Astrocyte (in vitro differentiated cells and primary cell): Measurements from ENCODE around the gene NLRC4. TPM values are rescaled to one million over a fixed set of nuclear protein-coding genes. Genes with fewer than 3 reads are reported as not detected.

ENCODE experiments used
- DNase-seq: peaks from one replicate; pipeline ENCODE4 v3.0.0-alpha.2; 2010; ENCODE audit warnings: low read depth
- FAIRE-seq: peaks from 2 replicates; lab custom pipeline; 2011; peaks lifted over from hg19 to GRCh38; lab: Jason Lieb, UNC
- H2AFZ ChIP-seq: 2 replicates; pipeline ENCODE4 v1.6.0; 2012; ENCODE audit warnings: low read depth, low read length, inconsistent platforms
- H3K27ac ChIP-seq: 2 replicates; pipeline ENCODE4 v1.5.1; 2011; ENCODE audit warnings: low read depth, low read length, inconsistent platforms
- H3K27me3 ChIP-seq: 2 replicates; pipeline ENCODE4 v1.6.0; 2011; ENCODE audit warnings: low read length, inconsistent platforms; ENCODE audit not compliant: insufficient read depth
- H3K36me3 ChIP-seq: 2 replicates; pipeline ENCODE4 v1.5.1; 2011; ENCODE audit warnings: low read length, inconsistent platforms; ENCODE audit not compliant: insufficient read depth
- H3K4me1 ChIP-seq: 2 replicates; pipeline ENCODE4 v1.5.1; 2011; ENCODE audit warnings: low read length, inconsistent platforms; ENCODE audit not compliant: insufficient read depth
- H3K4me2 ChIP-seq: 2 replicates; pipeline ENCODE4 v1.6.0; 2012; ENCODE audit warnings: low read length, inconsistent platforms
- H3K4me3 ChIP-seq: 2 replicates; pipeline ENCODE4 v1.5.1; 2011; ENCODE audit warnings: low read depth, mild to moderate bottlenecking, low read length, inconsistent platforms; ENCODE audit not compliant: insufficient read depth
- H3K79me2 ChIP-seq: 2 replicates; pipeline ENCODE4 v1.6.0; 2012; ENCODE audit warnings: mild to moderate bottlenecking, low read length, inconsistent platforms; ENCODE audit not compliant: insufficient read depth
- H3K9ac ChIP-seq: 2 replicates; pipeline ENCODE4 v1.6.0; 2012; ENCODE audit warnings: mild to moderate bottlenecking, low read length, inconsistent platforms
- H3K9me3 ChIP-seq: 2 replicates; pipeline ENCODE4 v1.5.1; 2012; ENCODE audit warnings: low read depth, mild to moderate bottlenecking, low read length, inconsistent platforms; ENCODE audit not compliant: insufficient read depth
- H4K20me1 ChIP-seq: 2 replicates; pipeline ENCODE4 v1.6.0; 2012; ENCODE audit warnings: low read length, inconsistent platforms; ENCODE audit not compliant: insufficient read depth
- H3K27ac Mint-ChIP-seq: one replicate; pipeline ENCODE4 v1.8.0; 2021; ENCODE audit warnings: mild to moderate bottlenecking, mixed read lengths; ENCODE audit not compliant: unreplicated experiment
- H3K27me3 Mint-ChIP-seq: one replicate; pipeline ENCODE4 v1.8.0; 2021; ENCODE audit warnings: low read depth, mixed read lengths; ENCODE audit not compliant: unreplicated experiment
- H3K36me3 Mint-ChIP-seq: one replicate; pipeline ENCODE4 v1.8.0; 2021; ENCODE audit warnings: low read depth, mixed read lengths; ENCODE audit not compliant: unreplicated experiment
- H3K4me1 Mint-ChIP-seq: one replicate; pipeline ENCODE4 v1.8.0; 2021; ENCODE audit warnings: low read depth, mixed read lengths; ENCODE audit not compliant: unreplicated experiment
- H3K4me3 Mint-ChIP-seq: one replicate; pipeline ENCODE4 v1.8.0; 2021; ENCODE audit warnings: mild to moderate bottlenecking, moderate library complexity, mixed read lengths; ENCODE audit not compliant: unreplicated experiment
- H3K9me3 Mint-ChIP-seq: one replicate; pipeline ENCODE4 v1.8.0; 2021; ENCODE audit warnings: mild to moderate bottlenecking, mixed read lengths; ENCODE audit not compliant: unreplicated experiment
- EZH2 ChIP-seq: IDR thresholded peaks from 2 replicates; pipeline ENCODE4 v1.6.1; 2012; ENCODE audit warnings: mild to moderate bottlenecking, low read length, inconsistent platforms; ENCODE audit not compliant: insufficient read depth
- total RNA-seq: library from RNA; stranded (reverse); gene quantifications from 2 replicates; pipeline ENCODE4 v1.2.1, GENCODE V29; 2021
- TF ChIP-seq, protein P1 (sequence below): IDR thresholded peaks from 2 replicates; pipeline ENCODE4 v1.5.1; 2011; ENCODE audit warnings: low read depth, mild to moderate bottlenecking, inconsistent platforms, low read length, moderate library complexity; ENCODE audit not compliant: insufficient read depth

Gene NLRC4
- total RNA-seq, 1 donor from 2014 or later, result not detected

DNA sequence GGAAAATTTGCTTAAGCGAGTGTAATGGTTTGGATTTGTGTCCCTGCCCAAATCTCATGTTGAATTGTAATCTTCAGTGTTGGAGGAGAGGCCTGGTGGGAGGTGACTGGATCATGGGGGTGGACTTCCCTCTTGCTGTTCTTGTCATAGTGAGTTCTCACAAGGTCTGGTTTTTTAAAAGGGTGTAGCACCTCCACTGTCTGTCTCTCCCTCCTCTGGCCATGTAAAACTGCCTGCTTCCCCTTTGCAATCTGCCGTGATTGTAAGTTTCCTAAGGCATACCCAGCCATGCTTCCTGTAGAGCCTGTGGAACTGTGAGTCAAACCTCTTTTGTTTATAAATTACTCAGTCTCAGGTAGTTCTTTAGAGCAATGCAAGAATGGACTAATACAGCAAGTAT is 19.6 kb upstream of the NLRC4 start:
- H2AFZ ChIP-seq, result no peak overlapping the region
- H3K9ac ChIP-seq, result no peak overlapping the region
- Mint-ChIP-seq H3K4me3 (no peak overlapping the region), H3K36me3 (peaks cover 8% of the 10 kb centered on the region), H3K4me1 (peaks cover 14% of the 10 kb centered on the region), H3K27ac (no peak overlapping the region), H3K27me3 (no peaks in the 10 kb centered on the region), H3K9me3 (no peaks in the 10 kb centered on the region)
- no peaks in the 10 kb centered on the region for H3K27me3 ChIP-seq
- H4K20me1 ChIP-seq, result peaks cover 24% of the 10 kb centered on the region
- H3K4me3 ChIP-seq, result no peak overlapping the region
- peak; percentile 34 for DNase-seq
- TF ChIP-seq EZH2, result no peak
- H3K4me2 ChIP-seq, result peak overlapping the region; percentile 14
- H3K27ac ChIP-seq, result no peak overlapping the region
- H3K36me3 ChIP-seq, result no peaks in the 10 kb centered on the region
- H3K4me1 ChIP-seq, result peaks cover 8% of the 10 kb centered on the region
- H3K9me3 ChIP-seq, result no peaks in the 10 kb centered on the region
- FAIRE-seq, result no peak
- H3K79me2 ChIP-seq, result peaks cover 89% of the 10 kb centered on the region

DNA sequence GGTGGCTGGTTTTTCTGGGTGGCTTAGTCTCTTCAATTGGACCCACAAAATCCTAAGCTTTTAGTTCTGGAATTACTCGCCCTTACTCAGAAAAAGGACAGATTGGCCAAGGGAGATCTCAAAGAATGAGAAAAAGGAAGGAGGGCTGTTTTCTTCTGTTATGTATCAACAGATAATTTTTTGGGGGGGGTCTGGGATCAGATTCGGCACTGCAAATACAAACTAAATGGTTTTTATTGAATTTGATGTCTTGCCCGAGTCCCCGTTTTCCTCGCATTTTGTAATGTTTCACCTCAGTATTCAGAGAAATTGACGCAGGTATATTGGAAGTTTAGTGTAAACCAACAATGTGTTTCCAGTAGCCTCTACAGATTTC is 13.8 kb upstream of the NLRC4 start:
- H3K4me3 Mint-ChIP-seq, result peak overlapping the region; percentile 97
- H3K9me3 Mint-ChIP-seq, result no peaks in the 10 kb centered on the region
- Histone ChIP-seq H3K79me2 (peaks cover 55% of the 10 kb centered on the region), H4K20me1 (peaks cover 10% of the 10 kb centered on the region), H3K9me3 (no peaks in the 10 kb centered on the region), H3K27me3 (peaks cover 5% of the 10 kb centered on the region), H3K9ac (peak overlapping the region; percentile 99), H2AFZ (peak overlapping the region; percentile 88), H3K4me1 (peaks cover 5% of the 10 kb centered on the region), H3K4me2 (peak overlapping the region; percentile 92), H3K4me3 (peak overlapping the region; percentile 85), H3K27ac (peak overlapping the region; percentile 85), H3K36me3 (no peaks in the 10 kb centered on the region)
- FAIRE-seq, result no peak
- no peak for TF ChIP-seq EZH2
- TF ChIP-seq, protein P1, sequence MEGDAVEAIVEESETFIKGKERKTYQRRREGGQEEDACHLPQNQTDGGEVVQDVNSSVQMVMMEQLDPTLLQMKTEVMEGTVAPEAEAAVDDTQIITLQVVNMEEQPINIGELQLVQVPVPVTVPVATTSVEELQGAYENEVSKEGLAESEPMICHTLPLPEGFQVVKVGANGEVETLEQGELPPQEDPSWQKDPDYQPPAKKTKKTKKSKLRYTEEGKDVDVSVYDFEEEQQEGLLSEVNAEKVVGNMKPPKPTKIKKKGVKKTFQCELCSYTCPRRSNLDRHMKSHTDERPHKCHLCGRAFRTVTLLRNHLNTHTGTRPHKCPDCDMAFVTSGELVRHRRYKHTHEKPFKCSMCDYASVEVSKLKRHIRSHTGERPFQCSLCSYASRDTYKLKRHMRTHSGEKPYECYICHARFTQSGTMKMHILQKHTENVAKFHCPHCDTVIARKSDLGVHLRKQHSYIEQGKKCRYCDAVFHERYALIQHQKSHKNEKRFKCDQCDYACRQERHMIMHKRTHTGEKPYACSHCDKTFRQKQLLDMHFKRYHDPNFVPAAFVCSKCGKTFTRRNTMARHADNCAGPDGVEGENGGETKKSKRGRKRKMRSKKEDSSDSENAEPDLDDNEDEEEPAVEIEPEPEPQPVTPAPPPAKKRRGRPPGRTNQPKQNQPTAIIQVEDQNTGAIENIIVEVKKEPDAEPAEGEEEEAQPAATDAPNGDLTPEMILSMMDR, result no peak
- no peaks in the 10 kb centered on the region for H3K27me3 Mint-ChIP-seq
- peak overlapping the region; percentile 89 for H3K27ac Mint-ChIP-seq
- no peak for DNase-seq
- peaks cover 5% of the 10 kb centered on the region for H3K4me1 Mint-ChIP-seq
- H3K36me3 Mint-ChIP-seq, result peaks cover 6% of the 10 kb centered on the region

DNA sequence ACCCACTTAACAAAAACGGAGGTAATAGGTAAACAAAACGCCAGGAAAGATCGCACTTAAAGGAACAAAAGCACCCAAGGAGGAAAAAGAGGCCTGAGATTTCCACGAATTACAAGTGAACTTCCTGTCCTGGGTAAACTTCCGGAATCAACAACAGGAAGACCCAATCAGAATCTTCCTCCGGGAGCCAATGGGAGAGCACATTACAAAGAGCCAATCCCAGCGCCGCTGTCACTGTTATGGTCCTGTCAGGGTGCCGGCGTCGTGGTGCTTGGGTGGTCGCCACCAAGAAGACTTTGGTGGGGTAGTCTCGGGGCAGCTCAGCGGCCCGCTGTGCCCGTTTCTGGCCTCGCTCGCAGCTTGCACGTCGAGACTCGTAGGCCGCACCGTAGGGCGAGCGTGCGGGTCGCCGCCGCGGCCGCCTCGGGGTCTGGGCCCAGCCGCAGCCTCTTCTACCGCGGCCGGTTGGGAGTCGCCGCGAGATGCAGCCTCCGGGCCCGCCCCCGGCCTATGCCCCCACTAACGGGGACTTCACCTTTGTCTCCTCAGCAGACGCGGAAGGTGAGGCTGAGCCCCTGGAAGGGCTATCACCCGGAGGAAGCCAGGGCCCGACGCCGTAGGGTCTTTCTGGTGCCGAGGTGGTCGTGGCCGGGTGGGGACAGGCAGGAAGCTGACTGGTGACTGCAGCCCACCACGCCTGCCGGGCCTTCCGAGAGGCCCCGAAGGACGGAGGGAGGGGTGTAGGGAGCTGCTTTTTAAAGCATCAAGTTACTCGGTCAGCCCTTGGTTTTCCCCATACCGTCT is 13.2 kb upstream of the NLRC4 start, which contains the start of gene YIPF4:
Gene YIPF4, plus strand, starts transcription at position 231 of the 804 bp plus-strand sequence. Its CDS starts 252 bp downstream, at position 483.
- H3K79me2 ChIP-seq, result peaks cover 49% of the 10 kb centered on the region

More for the DNA sequence above, 13.2 kb upstream of the NLRC4 start, which contains the start of gene YIPF4:
- FAIRE-seq (peak; percentile 59), DNase-seq (peak; percentile 85)
- peaks cover 5% of the 10 kb centered on the region for H3K4me1 ChIP-seq
- H3K27me3 ChIP-seq, result peaks cover 5% of the 10 kb centered on the region
- peaks cover 6% of the 10 kb centered on the region for H3K36me3 Mint-ChIP-seq
- peaks cover 3% of the 10 kb centered on the region for H3K4me1 Mint-ChIP-seq
- peak within 1 kb of the TSS; percentile 85 for H3K4me3 ChIP-seq
- H3K36me3 ChIP-seq, result no peaks in the 10 kb centered on the region
- peaks cover 10% of the 10 kb centered on the region for H4K20me1 ChIP-seq
- H3K4me3 Mint-ChIP-seq, result peak within 1 kb of the TSS; percentile 97
- no peaks in the 10 kb centered on the region for H3K9me3 Mint-ChIP-seq
- TF ChIP-seq, protein P1, result no peak
- no peak for TF ChIP-seq EZH2
- H3K9ac ChIP-seq, result peak within 1 kb of the TSS; percentile 99
- H3K27ac ChIP-seq, result peak within 1 kb of the TSS; percentile 85
- H3K27ac Mint-ChIP-seq, result peak within 1 kb of the TSS; percentile 94
- H2AFZ ChIP-seq, result peak within 1 kb of the TSS; percentile 88
- H3K9me3 ChIP-seq, result no peaks in the 10 kb centered on the region
- peak within 1 kb of the TSS; percentile 92 for H3K4me2 ChIP-seq
- no peaks in the 10 kb centered on the region for H3K27me3 Mint-ChIP-seq
